ENCODE data around the gene DNAAF5. TPM values are rescaled to one million over a fixed set of nuclear protein-coding genes. Genes with fewer than 3 reads are reported as not detected.

Gene DNAAF5
- total and polyA plus RNA-seq, 2 of the 4 experiments (the other 2 are of a cell fraction), result 12.4 to 32.6 TPM

- in situ Hi-C loops (cut with MboI; ENCODE audit: low sequenced_read_pairs), result no loop called here
- no peak for ATAC-seq (ENCODE audit: low read depth)
- peaks cover 43% of the 10 kb centered on the region for H3K36me3 ChIP-seq (ENCODE audit: control insufficient read depth, insufficient read depth, low read length)
These were observed 28.3 kb downstream of the DNAAF5 start for GRCh38 chr7:754531-755412.

More at GRCh38 chr7:754531-755412, 28.3 kb downstream of the DNAAF5 start:
- no peaks in the 10 kb centered on the region; the same call in 1 of the 2 replicates for H4K20me1 ChIP-seq (ENCODE audit: insufficient read depth, low read length)
- H3K9me3 ChIP-seq (ENCODE audit: control insufficient read depth, insufficient read depth, low read length), result no peaks in the 10 kb centered on the region
- intact Hi-C loops (cut with micrococcal nuclease) (no loop called here), dilution Hi-C loops (cut with HindIII; ENCODE audit: low sequenced_read_pairs, unreplicated experiment) (no loop called here)
- no peak overlapping the region for H2BK20ac ChIP-seq (ENCODE audit: low read depth, low read length)
- H3K4me2 ChIP-seq (ENCODE audit: low read depth, low read length), result no peak overlapping the region
- no peak overlapping the region for H2BK120ac ChIP-seq (ENCODE audit: low read depth, low read length)
- 98% methylated on average over 15 of the region's 49 CpGs; no CpG with 5 or more reads in 1 of the 2 experiments for WGBS, 2 experiments (ENCODE audit: extremely low coverage in 2 of 2, insufficient read length in 1 of 2)
- H3K23ac ChIP-seq (ENCODE audit: low read depth, low read length), result no peak overlapping the region
- POLR2A ChIA-PET (ENCODE audit: unreplicated experiment), result no interaction called here
- H3K27ac ChIP-seq (ENCODE audit: insufficient read depth, low read length), result no peak overlapping the region
- no peak for DNase-seq
- no peak overlapping the region for H3K56ac ChIP-seq (ENCODE audit: extremely low read depth, insufficient read depth, low read length)
- no peak overlapping the region for H4K8ac ChIP-seq (ENCODE audit: low read depth in 2 of 2, low read length in 2 of 2)
- H3K9me1 ChIP-seq (ENCODE audit: insufficient read depth, low read length), result peaks cover 3% of the 10 kb centered on the region; the same call in 1 of the 2 replicates
- H3K4me3 ChIP-seq (ENCODE audit: insufficient read depth, low read depth, low read length), result no peak overlapping the region
- no peak overlapping the region for H3K14ac ChIP-seq (replicated peaks; ENCODE audit: low read depth, low read length)
- no peak overlapping the region for H2BK15ac ChIP-seq (ENCODE audit: low read depth, low read length)
- TF ChIP-seq MAFK (IDR thresholded peaks at IDR 0.05; ENCODE audit: low read depth, low read length), result no peak
- no peak for TF ChIP-seq NFE2L2 (IDR thresholded peaks at IDR 0.05; ENCODE audit: low read depth, low read length)
- TF ChIP-seq, protein P1, sequence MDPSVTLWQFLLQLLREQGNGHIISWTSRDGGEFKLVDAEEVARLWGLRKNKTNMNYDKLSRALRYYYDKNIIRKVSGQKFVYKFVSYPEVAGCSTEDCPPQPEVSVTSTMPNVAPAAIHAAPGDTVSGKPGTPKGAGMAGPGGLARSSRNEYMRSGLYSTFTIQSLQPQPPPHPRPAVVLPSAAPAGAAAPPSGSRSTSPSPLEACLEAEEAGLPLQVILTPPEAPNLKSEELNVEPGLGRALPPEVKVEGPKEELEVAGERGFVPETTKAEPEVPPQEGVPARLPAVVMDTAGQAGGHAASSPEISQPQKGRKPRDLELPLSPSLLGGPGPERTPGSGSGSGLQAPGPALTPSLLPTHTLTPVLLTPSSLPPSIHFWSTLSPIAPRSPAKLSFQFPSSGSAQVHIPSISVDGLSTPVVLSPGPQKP (IDR thresholded peaks at IDR 0.05; ENCODE audit: borderline replicate concordance, low read depth, low read length), result no peak
- no peak for TF ChIP-seq MXI1 (IDR thresholded peaks at IDR 0.05; ENCODE audit: borderline replicate concordance, low read depth, low read length)
- TF ChIP-seq POLR2A (IDR thresholded peaks at IDR 0.05; ENCODE audit: low read depth, low read length), result no peak
- no peaks in the 10 kb centered on the region for H3K27me3 ChIP-seq (ENCODE audit: control insufficient read depth, insufficient read depth, low read length)
- H3K4ac ChIP-seq (ENCODE audit: low read depth, low read length), result no peak overlapping the region
- H3K4me1 ChIP-seq (ENCODE audit: control insufficient read depth, insufficient read depth, low read length), result no peaks in the 10 kb centered on the region
- BruUV-seq (replicated peaks), result no TSS peak
- H3K79me1 ChIP-seq (ENCODE audit: low read depth in 1 of 2, low read length in 2 of 2), result peaks cover 4 to 9% of the 10 kb centered on the region in 2 experiments; a peak in 2 of 4 replicates
- H2AK5ac ChIP-seq (ENCODE audit: low read depth, low read length), result no peak overlapping the region
- no peak overlapping the region for H2AFZ ChIP-seq (replicated peaks; ENCODE audit: low read length, poor library complexity)
- no peak overlapping the region for H3K9ac ChIP-seq (ENCODE audit: low read depth, low read length)
- no peak overlapping the region for H4K91ac ChIP-seq (ENCODE audit: insufficient read depth, low read depth, low read length)
- H3K18ac ChIP-seq (ENCODE audit: low read depth, low read length), result no peak overlapping the region
- CTCF ChIA-PET, result no interaction called here
- H2AK9ac ChIP-seq (replicated peaks; ENCODE audit: low read depth, low read length, poor library complexity), result no peak overlapping the region
- H2BK5ac ChIP-seq (ENCODE audit: low read depth, low read length, poor library complexity, severe bottlenecking), result no peak overlapping the region
- H4K5ac ChIP-seq (ENCODE audit: low read depth, low read length), result no peak overlapping the region
